GM03348 (cell line): Measurements from ENCODE around the gene WFDC12.

ENCODE experiments used
- DNase-seq: peaks from one replicate; pipeline ENCODE4 v3.0.0; 2012; ENCODE audit warnings: low spot score

Gene WFDC12

DNA sequence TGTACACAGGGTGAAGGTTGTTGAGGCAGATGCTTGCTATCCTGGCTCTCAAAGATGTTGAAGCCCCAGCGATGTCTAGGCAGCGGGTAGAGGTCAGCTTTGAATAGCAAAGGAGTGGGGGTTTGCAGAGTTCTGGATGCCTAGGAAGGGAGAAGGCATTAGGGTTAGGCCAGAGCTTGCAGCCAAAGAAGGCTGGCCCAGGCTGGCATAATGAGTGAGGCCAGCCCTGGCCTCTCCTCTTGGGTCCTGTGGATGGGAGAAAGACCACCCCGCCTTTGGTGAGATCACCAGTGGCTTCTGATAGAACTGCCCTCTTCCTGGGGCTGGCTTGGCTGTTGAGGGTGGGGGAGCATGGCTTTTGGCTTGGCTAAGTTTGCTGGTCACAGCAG lies 8.9 kb downstream of the WFDC12 start:
- DNase-seq: no peak

DNA sequence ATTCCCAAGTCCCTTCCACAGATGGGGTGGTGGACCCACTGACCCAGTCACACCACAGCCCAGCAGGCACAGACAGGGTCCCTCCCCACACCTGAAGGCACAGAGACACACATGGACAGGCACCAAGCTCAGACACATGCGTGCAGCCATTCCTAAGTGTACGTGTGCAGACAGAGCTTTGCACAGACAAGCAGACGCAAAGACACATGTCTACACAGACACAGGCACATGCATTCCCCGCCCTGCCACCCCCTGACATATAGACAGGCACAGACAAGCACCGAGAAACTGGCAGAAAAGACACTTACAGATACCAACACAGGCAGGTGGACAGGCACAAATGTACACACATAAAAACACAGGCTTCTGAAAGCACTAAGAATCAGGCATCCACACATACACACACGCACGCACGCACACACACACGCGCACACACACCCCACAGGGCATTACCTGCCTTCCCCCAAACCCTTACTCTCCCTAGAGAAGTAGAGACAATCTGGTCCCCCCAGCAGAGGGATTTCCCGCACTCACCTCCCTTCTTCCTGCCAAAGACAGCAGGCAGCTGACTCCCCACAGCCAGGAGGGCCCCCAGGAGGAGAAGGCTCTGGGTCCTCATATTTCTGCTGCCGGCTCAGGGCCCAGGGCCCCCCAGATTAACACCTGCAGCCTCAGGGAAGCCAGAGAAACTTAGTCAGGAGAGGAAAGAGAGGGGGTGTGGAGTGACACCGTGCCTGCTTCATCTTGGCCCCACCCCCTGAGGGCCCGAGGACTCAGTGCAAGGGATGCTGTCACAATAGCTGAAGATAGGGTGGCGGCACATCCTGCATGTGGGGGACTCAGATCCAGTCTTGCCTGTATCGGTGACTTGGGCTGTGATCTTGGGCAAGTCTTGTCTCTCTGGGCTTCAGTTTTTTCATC lies 9.5 kb downstream of the WFDC12 start, which contains the start of gene WFDC5:
Gene WFDC5 (minus strand): TSS at position 710 of the 921 bp plus-strand sequence. CDS start 91 bp downstream, at position 619.
- DNase-seq: no peak

DNA sequence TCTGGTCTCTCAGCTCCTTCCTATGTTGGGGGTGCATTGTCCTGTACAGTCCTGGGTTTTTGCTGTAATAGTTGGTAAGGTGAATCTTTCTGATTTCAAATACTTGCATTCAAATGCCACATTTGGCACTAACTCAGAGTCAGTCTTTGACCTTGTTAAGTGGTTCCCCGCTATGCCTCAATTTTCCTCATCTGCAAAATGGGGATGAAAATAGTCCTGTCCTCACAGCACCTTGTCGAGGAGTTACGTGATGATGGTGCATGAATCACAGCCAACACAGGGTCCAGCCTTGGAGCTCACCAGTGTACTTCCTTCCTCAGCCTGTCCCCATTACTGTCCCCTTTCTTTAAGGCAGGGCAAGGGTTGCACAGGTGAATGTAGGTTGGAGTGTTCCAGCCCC lies 10.4 kb downstream of the WFDC12 start:
- DNase-seq: no peak

GRCh38 chr20:45112754-45113153 lies 11.5 kb downstream of the WFDC12 start:
- DNase-seq: no peak

GRCh38 chr20:45111799-45112471 lies 12.3 kb downstream of the WFDC12 start:
- peak; percentile 39 for DNase-seq

GRCh38 chr20:45111285-45111684 lies 13.0 kb downstream of the WFDC12 start:
- DNase-seq: no peak

DNA sequence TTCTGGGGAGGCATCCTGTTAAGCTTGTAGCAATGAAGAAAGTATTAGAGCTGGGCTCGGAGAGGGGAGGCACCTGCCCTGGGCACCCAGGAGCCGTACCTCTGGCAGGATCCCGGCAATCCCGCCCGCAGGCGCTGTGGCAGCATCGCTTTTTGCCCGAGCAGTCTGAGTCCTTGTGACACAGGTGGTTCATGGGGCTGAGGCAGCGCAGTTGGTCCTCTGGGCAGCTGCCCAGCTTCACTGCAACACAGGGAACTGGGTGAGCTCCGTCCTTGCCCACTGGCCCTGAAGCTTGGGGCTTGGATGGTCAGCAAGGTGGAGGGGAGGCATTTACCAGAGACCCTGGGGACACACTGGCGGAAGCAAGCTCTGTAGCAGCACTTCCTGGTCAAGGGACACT lies 14.0 kb downstream of the WFDC12 start:
- DNase-seq: no peak

- no peak for DNase-seq
Observed at GRCh38 chr20:45109634-45110033, 14.6 kb downstream of the WFDC12 start.

- no peak for DNase-seq
Observed at GRCh38 chr20:45105317-45105716, 18.9 kb downstream of the WFDC12 start.

GRCh38 chr20:45104786-45105185 lies 19.5 kb downstream of the WFDC12 start:
- peak; percentile 44 for DNase-seq

DNA sequence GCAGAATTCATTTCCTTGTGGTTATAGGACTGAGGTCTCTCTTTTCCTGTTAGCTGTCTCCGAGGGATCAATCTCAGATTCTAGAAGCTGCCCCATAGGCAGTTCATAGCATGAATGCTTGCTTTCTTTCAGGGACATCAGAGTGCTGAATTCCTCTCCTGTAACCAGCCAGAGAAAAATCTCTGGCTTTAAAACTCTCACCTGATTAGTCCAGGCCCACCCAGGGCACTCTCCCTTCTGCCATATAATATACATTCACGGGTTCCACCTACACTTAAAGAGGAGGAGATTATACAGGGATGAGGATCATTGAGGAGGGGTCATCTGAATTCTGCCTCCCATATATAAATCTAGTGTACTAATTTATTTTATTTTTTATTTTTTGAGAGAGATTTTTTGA lies 21.2 kb downstream of the WFDC12 start:
- DNase-seq: no peak

DNA sequence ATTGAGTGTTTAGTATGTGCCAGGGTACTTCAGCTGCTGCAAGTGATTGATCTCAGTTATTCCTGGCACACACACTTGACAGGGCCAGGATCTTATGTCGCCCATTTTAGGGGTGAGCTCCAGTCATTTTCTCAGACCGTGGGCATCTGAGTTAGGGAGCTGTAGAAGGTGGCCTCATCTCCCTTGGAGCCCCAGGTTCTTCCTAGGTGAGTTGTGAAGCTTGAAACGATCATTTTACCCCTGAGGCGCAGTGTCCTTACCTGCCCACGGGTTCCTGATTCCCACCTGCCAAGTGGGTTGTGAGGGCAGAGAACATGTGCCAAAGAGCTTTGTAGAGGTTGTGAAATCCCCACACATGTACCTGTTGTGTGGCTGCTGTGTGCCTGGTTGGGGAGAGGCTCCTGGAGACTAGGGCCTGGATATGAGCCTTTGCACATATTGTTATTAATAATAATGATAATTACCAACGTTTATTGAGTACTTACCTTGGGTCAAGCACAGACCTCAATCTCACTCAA lies 22.9 kb downstream of the WFDC12 start:
- DNase-seq: no peak

GRCh38 chr20:45100563-45101245 lies 23.6 kb downstream of the WFDC12 start, which contains the start of gene KCNS1:
KCNS1 (minus strand) TSS chr20:45101127; CDS start chr20:45099236, 1,891 bp downstream.
- peak; percentile 64 for DNase-seq

DNA sequence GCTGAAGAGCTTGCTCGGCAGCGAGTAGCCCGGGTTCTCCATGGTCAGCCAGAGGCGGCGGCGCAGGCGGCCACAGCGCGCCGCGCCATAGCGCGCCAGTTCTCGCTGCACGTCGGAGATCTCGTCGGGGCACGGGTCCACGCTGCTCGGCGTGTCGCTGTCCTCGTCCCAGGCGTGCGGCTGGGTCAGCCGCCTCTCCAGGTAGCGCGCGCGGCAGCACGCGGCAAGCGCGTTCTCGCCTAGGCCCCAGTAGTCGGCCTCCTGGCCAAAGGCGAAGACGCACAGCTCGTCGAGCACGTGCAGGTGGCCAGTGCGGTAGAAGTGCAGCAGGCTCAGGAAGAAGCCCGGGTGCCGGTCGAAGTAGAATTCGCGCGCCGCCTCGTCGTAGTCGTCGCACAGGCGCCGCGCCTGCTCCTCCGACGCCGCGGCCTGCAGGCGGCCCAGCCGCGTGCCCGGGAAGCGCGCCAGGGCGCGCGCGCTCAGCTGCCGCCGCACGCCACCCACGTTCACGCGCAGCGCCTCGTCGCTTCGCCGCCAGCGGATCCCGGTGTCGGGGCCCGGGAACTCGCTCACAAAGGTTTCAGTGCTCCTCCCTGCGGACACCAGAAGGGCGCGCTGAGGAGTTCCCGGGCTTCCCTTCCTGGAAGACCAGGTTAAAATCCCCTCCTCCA lies 26.0 kb downstream of the WFDC12 start:
- peak; percentile 46 for DNase-seq

DNA sequence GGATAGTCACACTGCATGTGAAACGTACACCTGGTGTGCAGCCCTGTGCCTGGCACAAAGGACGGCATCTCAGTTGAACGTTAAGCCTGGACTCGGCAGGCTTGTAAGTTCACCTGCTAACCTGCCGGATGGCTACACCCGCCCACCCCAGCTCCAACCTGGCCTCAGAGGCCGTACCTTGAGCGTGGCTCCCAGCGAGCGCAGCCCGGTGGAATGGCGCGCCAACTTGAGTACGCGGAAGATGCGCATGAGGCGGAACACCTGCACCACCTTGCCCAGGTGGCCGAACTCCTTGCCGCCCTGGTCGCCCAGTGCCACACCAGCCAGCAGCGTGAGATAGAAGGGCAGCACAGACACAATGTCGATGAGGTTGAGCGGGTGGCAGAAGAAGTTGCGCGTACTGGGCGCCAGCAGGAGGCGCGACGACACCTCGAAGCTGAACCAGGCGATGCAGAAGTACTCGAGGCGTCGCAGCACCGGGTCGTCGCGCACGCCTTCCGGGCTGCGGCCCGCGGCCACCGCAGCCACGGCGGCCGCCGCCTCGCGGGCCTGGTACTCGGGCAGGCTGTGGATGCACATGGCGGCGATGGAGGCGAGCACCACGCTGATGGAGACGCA lies 26.7 kb downstream of the WFDC12 start:
- peak; percentile 61 for DNase-seq

DNA sequence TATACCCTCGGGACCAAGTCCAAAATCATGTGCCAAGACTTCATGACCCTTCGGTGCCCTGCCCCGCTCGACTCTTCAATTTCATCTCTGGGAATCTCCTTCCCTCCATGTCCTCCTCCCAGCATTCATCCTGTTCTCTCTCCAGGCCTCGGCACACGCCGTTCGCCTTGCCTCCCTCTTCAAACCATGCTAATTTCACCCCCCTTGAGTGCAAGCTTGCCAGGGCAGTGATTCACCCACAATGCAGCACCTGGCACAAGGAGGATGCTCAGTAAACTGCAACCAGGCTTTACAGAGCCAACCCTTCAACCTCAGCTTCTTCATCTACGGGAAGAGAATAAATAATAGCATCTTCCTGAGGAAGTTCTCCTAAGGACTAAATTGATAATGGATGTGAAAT lies 27.5 kb downstream of the WFDC12 start:
- no peak for DNase-seq

DNA sequence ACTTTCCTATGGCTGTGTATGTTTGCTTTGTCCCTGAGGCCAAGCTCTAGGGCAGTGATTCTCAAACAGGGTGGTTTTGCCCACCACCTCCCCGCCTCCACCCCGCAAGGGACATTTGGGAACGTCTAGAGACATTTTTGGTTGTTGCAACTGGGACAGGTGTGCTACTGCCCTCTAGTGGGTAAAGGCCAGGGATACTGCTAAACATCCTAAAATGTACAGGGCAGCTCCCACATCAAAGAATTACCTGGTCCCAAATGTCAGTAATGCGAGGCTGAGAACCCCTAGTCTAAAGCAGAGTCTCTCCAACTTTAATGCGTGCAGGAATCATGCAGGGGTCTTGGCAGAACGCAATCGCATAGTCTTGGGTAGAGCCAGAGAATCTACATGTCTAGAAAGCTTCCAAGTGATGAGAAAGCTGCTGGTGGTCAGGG lies 28.4 kb downstream of the WFDC12 start:
- peak; percentile 74 for DNase-seq

DNA sequence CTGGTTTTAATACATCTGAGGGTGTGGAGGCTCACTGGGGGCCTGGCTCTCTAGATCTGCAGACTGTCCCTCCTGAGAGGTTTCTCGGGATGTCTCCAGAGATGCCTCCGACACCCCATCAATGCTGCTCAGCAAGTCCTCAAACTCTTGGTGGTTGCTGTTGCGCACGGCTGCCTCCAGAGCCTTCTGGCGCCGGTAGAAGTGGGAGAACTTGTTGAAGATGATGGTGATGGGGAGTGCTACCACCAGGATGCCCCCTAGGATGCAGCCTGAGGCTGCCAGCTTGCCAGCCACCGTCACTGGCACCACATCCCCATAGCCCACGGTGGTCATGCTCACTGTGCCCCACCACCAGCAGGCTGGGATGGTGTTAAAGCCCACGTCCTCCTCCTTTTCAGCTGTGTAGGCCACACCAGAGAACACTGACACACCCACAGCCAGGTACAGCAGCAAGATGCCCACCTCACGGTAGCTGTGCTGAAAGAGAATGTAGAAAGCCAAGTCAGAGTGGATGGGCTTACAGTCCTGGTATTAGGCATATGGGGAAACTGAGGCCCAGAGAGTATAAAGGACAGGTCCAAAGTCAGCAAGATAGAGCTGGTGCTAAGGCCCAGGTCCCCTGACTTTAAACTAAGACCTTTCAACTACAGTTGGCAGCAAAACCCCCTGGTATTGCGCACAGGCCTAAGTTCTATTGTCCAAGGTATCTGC lies 29.2 kb downstream of the WFDC12 start:
- DNase-seq: no peak

DNA sequence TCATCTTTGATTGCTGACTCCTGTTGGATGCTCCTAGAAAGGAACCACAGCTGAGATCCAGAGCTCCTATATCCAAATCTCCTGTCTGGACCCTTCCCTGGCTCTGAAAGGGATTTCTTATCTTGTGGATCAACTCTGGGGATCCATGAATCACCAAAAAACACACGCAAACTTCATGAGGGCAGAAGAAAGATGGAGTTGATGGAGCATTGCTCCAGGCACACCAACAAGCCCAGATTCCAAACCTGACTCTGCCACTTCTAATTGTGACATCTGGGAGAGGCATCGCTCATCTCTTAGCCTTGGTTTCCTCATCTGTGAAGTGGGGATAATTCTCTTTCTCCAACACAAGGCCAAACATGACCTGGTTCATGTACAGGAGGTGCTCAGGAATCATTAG lies 30.1 kb downstream of the WFDC12 start:
- DNase-seq: no peak

GRCh38 chr20:45092898-45093297 lies 31.4 kb downstream of the WFDC12 start:
- DNase-seq: no peak

- no peak for DNase-seq
Observed at GRCh38 chr20:45091366-45091765, 32.9 kb downstream of the WFDC12 start.
